ENCODE results near the gene CACNA1B. TPM values are rescaled to one million over a fixed set of nuclear protein-coding genes. Genes with fewer than 3 reads are reported as not detected.

CACNA1B gene
- total RNA-seq, 1 donor from 2014 or later = 84.4 TPM

GRCh38 chr9:137891588-137892423 is 14.2 kb downstream of the CACNA1B start:
- Mint-ChIP-seq H3K27me3 (ENCODE audit: unreplicated experiment) (peaks cover 12% of the 10 kb centered on the region), H3K27ac (ENCODE audit: unreplicated experiment) (no peak overlapping the region), H3K36me3 (ENCODE audit: unreplicated experiment) (peaks cover 4% of the 10 kb centered on the region), H3K4me3 (ENCODE audit: unreplicated experiment) (no peak overlapping the region), H3K9me3 (ENCODE audit: unreplicated experiment) (peaks cover 5% of the 10 kb centered on the region), H3K4me1 (ENCODE audit: low read depth, unreplicated experiment) (no peaks in the 10 kb centered on the region)
- DNase-seq = no peak
- no peak for TF ChIP-seq CTCF (IDR thresholded peaks at IDR 0.05; ENCODE audit: partially characterized antibody, unreplicated experiment)

- H3K4me3 Mint-ChIP-seq (ENCODE audit: unreplicated experiment) = no peak overlapping the region
- H3K27ac Mint-ChIP-seq (ENCODE audit: unreplicated experiment) = no peak overlapping the region
- H3K4me1 Mint-ChIP-seq (ENCODE audit: low read depth, unreplicated experiment) = no peaks in the 10 kb centered on the region
- peaks cover 4% of the 10 kb centered on the region for H3K36me3 Mint-ChIP-seq (ENCODE audit: unreplicated experiment)
- no peak for TF ChIP-seq CTCF (IDR thresholded peaks at IDR 0.05; ENCODE audit: partially characterized antibody, unreplicated experiment)
- no peak for DNase-seq
- peaks cover 12% of the 10 kb centered on the region for H3K27me3 Mint-ChIP-seq (ENCODE audit: unreplicated experiment)
- peaks cover 5% of the 10 kb centered on the region for H3K9me3 Mint-ChIP-seq (ENCODE audit: unreplicated experiment)
Measured at GRCh38 chr9:137892424-137893191, 15.0 kb downstream of the CACNA1B start.

GRCh38 chr9:137893670-137894069 is 16.1 kb downstream of the CACNA1B start:
- H3K9me3 Mint-ChIP-seq (ENCODE audit: unreplicated experiment) = peaks cover 5% of the 10 kb centered on the region
- H3K36me3 Mint-ChIP-seq (ENCODE audit: unreplicated experiment) = peaks cover 4% of the 10 kb centered on the region
- no peak overlapping the region for H3K4me3 Mint-ChIP-seq (ENCODE audit: unreplicated experiment)
- peaks cover 12% of the 10 kb centered on the region for H3K27me3 Mint-ChIP-seq (ENCODE audit: unreplicated experiment)
- no peak for DNase-seq
- no peak for TF ChIP-seq CTCF (IDR thresholded peaks at IDR 0.05; ENCODE audit: partially characterized antibody, unreplicated experiment)
- no peak overlapping the region for H3K27ac Mint-ChIP-seq (ENCODE audit: unreplicated experiment)
- H3K4me1 Mint-ChIP-seq (ENCODE audit: low read depth, unreplicated experiment) = no peaks in the 10 kb centered on the region

- Mint-ChIP-seq H3K27ac (ENCODE audit: unreplicated experiment) (no peak overlapping the region), H3K4me1 (ENCODE audit: low read depth, unreplicated experiment) (peaks cover 12% of the 10 kb centered on the region)
- no peak for TF ChIP-seq CTCF (IDR thresholded peaks at IDR 0.05; ENCODE audit: partially characterized antibody, unreplicated experiment)
Measured at GRCh38 chr9:137899551-137900360, 22.2 kb downstream of the CACNA1B start.

More at GRCh38 chr9:137899551-137900360, 22.2 kb downstream of the CACNA1B start:
- Mint-ChIP-seq H3K9me3 (ENCODE audit: unreplicated experiment) (peaks cover 3% of the 10 kb centered on the region), H3K36me3 (ENCODE audit: unreplicated experiment) (peaks cover 6% of the 10 kb centered on the region), H3K4me3 (ENCODE audit: unreplicated experiment) (no peak overlapping the region), H3K27me3 (ENCODE audit: unreplicated experiment) (peaks cover 8% of the 10 kb centered on the region)
- DNase-seq = no peak

Measured in glutamatergic neuron (in vitro differentiated cells).